Endothelial cell of hepatic sinusoid (primary cell): ENCODE results near the gene IGF2R.
"Not testable (repeated sequence)": the region's sequence is repeated elsewhere in the genome, so short reads cannot be mapped to it uniquely, and the experiment has no call there.

Experiments used
- in situ Hi-C: cut with HindIII; loops from 2 replicates; pipeline ENCODE4 v1.10.0; 2017; ENCODE audit warnings: low sequenced_read_pairs

The IGF2R gene

GRCh38 chr6:159951772-159952171, 17.1 kb upstream of the IGF2R start:
- in situ Hi-C loops = no loop called here

DNA sequence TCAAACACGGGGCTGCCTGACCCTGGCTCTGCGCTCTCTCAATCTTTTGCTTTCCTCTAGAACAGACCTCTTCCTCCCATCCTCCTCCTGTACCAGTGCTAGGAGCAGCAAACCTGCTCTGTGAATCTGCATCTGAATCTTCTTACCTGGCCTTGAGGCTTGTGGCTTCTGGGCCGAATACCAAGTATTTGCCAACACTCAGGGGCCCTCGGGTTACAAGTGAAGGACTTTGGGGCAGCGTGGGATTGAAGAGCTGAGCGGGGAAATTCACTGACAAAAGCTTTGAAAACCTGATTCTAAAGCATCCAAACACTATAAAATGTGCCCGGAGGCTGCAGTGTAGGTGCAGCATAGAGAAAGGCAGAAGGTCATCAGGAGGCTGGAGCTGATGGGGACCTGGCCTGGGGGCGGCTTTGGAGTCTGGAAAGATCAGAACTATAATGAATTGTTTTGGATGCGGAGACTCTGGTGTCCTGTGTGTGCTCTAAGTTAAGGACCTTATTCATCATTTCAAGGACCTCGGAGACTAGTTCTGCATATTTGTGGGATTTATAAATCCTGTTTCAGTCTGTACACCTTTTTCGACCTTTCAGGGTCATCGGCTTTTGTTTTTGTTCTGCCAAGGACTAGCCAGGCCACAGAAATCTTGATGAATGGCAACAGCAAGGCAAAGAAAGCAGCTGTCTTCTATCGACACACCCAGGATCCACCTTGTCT, 16.4 kb upstream of the IGF2R start:
- in situ Hi-C loops = no loop called here

DNA sequence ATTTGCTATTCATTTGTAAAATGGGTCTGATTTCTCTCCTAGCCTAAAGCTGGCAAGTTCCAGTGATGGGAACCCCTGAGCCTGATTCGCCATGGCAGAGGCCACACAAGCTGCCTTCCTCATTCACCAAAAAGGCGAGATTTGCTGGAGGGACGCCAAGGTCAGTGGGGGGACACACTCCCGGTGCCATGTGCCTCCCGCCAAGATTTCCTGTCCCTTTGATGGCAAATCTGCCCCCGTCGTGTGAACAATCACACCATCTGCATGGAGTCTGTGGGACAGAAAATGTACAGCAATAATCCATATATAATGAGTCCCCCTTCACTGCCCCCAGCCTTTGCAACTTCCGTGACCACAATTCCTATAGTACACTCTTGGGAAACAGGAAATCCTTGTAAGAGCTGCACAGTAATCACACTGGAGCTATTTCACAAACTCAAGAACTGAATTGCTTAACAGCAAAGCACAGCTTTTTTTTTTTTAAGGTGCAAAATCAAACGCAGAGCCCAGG, 15.7 kb upstream of the IGF2R start:
- in situ Hi-C loops = no loop called here

GRCh38 chr6:159955945-159956361, 12.9 kb upstream of the IGF2R start:
- in situ Hi-C loops = no loop called here

GRCh38 chr6:159957071-159957673, 11.7 kb upstream of the IGF2R start:
- in situ Hi-C loops = no loop called here

GRCh38 chr6:159959165-159959975, 9.5 kb upstream of the IGF2R start:
- in situ Hi-C loops = no loop called here

DNA sequence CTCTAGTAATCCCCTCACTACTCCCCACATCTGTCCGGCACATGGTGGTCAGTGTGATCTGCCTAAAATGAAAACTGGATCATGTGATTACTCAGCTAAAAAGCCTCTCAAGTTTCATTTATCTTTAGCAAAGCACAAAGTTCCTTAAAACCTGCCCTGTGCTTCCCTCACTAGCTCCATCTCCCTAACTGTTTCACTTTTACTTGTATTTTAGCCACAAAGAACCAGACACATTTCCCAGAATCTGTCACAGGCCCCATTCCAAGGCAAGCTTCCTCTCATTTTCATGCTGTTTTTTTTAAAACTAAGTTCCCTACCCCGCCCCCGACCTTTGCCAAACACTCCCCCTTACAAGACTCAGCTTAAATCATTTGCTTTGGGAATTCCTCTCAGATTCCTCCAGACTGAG, 8.9 kb upstream of the IGF2R start:
- in situ Hi-C loops = loop anchor here (5.0 kb wide), 1 partner anchor 68 kb away; the partner anchor contains the start of gene MAS1

- in situ Hi-C loops = loop anchor here (5.0 kb wide), 1 partner anchor 68 kb away; the partner anchor contains the start of gene MAS1
Observed at GRCh38 chr6:159960485-159960884, 8.4 kb upstream of the IGF2R start.

DNA sequence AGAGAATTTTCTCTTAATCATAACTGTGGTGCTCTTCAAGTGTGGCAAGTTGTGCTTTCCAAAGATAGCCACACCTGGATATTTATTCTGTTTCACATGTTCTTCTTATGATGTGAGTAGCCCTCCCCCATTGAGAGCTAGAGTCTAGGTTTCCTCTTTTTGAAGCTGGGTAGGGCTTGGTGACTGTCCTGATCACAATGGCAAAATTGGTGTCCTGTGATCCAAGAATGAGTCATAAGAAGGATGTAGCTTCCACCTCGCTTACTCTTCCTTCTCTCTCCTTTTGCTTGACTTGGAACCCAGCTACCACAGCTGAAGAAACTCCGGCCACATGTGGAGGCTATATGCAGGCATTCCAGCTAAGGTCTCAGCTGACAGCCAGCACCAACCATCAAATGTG, 7.4 kb upstream of the IGF2R start:
- in situ Hi-C loops = loop anchor here (5.0 kb wide), 1 partner anchor 69 kb away; the partner anchor contains the start of gene MAS1

DNA sequence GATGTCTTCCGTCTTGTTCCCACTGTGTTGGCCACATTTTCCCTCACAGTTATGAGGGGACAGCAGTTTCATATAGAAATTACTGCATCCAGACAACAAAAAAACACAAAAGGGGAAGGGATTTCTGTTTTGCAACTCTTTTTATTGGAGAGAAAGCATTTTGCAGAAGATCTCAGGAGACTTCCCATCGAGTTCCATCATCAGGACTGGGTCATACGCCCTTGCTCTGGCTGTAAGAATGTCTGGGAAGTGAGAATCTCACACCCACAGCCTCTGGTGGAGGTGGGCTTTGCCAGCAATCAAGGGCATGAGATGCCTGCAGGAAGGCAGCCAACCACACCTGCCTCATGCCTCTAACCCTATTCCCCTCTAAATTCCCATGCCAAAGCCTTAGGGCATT, 5.8 kb upstream of the IGF2R start:
- in situ Hi-C loops = loop anchor here (5.0 kb wide), 1 partner anchor 71 kb away; the partner anchor contains the start of gene MAS1

DNA sequence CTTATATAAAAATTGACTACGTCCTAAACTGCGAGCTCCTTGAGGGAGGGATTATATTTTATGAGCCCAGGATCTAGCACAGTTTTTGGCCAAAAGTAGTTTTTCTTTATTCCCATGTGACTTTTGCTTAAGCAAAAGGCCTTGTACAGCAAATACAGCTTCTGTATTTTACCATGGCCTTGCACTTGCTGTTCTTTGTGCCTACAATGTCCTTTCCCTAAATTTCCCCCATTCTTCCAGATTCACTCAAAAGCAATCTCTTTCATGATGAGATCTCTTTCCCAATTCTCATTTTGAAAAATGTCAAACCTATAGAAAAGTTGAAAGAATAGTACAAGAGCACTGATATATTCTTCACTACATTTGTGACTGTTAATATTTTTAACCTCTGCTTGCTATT, 4.8 kb upstream of the IGF2R start:
- in situ Hi-C loops = loop anchor here (5.0 kb wide), 1 partner anchor 72 kb away; the partner anchor contains the start of gene MAS1

- in situ Hi-C loops = no loop called here
Observed at GRCh38 chr6:159966339-159966738, 2.5 kb upstream of the IGF2R start.

GRCh38 chr6:159966981-159967380, 1.9 kb upstream of the IGF2R start:
- in situ Hi-C loops = no loop called here

- in situ Hi-C loops = not testable (repeated sequence)
Observed at GRCh38 chr6:159967621-159968020, 1.3 kb upstream of the IGF2R start.

- in situ Hi-C loops = no loop called here
Observed at GRCh38 chr6:159969204-159969912, 476 bp downstream of the IGF2R start.

DNA sequence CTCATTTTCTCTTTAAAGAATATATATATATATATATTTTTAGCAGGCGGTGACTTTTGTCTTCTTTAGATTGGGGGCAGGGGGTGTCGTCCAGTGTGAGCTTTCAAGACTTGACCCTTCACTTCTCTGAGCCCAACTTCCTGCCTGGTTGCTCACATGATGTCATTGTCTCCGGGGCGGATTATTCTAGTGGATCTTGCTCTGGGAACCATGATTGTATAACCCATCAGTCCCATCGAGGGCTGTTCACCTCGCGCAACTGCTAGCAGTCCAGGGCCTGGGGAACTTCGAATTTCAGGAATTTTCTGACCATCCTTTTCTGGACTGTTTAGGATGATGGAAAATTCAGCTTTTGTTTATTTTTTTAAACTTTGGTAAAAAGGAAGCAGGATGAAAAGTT, 1.0 kb downstream of the IGF2R start:
- in situ Hi-C loops = no loop called here

DNA sequence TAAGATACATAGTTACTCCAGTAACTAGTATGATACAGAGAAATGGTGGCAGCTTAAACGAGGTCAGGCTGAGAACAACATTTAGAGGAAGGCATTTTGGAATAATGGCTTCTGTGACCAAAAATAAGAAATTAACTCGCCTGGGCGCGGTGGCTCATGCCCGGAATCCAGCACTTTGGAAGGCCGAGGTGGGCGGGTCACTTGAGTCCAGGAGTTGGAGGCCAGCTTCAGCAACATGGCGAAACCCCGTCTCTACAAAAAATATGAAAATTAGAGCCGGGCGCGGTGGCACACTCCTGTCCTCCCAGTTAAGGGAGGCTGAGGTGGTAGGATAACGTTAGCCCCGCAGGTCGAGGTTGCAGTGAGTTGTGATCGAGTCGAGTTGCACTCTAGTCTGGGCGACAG, 1.8 kb downstream of the IGF2R start:
- in situ Hi-C loops = no loop called here

DNA sequence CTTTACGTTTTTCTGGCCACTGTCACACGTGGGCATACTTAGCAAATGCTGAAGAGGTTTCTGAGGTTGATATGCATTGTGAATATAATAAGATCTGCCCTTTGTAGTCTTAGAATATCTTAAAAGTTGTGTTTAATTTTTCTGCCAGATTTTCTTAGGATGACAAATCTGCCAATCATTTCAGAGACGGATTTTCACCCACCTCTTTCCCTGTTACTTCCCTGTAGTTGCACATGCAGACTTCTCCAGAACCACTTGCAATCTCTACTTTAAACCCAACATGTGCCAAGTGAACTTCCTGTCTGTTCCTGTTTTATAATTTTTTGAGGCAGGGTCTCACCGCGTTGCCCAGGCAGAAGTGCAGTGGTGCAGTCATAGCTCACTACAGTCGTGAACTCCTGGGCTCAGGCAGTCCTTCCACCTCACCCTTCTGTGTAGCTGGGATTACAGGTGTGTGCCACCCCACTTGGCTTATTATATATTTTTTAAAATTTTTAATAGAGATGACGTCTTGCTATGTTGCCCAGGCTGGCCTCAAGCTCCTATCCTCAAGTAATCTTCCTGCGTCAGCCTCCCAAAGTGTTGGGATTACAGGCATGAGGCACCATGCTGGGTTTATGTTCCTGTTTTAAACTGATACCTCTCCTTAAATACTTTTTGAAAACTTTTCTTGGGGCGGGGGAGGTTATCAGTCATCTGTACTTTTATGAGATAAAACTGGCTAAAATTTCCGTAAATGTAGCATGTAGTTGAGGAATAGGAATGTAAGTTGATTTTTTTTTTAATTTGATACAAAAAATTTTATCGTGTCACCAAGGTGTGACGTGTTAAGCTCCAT, 2.7 kb downstream of the IGF2R start:
- in situ Hi-C loops = no loop called here

DNA sequence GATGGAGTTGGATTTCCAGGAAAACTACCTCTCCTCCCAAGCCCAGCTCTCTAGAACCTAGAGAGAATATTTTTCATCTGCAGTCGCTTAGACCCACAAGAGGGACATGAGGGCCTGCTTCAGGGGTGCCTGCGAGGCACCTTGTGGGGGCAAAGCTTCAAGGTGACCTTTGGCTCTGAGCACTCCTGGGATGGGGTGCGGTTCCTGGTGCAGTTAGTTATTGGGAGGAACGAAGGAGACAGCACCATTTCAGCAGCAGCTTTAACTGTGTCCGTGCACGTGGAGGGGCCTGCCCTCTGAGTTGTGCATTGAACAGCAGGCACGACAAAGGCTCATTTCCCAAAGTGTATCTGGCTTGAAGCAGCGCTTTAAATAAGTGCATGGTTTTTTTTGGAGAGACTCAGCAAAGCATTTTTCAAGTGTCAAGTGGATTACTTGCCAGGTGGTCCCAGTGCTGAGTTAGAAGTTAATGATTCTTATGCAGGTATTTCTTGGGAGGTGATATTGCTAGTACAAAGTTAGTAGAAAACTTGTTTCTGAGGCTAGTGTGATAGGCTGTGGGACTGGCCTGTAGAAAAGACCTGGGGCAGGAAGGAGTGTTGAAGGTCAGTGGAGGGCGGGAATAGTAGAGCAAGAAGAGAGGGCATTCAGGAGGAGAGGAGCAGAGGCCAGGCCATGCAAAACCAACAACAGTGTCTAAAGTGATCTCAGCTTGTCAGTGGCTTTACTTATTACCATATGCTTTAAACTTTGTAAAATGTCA, 3.8 kb downstream of the IGF2R start:
- in situ Hi-C loops = no loop called here
